Measurements from ENCODE around the gene ZNF91.
A peak's percentile ranks its signal among the peaks of the same experiment; 100 is the strongest.
"Not testable (repeated sequence)": the region's sequence is repeated elsewhere in the genome, so short reads cannot be mapped to it uniquely, and the experiment has no call there.

The ZNF91 gene

DNA sequence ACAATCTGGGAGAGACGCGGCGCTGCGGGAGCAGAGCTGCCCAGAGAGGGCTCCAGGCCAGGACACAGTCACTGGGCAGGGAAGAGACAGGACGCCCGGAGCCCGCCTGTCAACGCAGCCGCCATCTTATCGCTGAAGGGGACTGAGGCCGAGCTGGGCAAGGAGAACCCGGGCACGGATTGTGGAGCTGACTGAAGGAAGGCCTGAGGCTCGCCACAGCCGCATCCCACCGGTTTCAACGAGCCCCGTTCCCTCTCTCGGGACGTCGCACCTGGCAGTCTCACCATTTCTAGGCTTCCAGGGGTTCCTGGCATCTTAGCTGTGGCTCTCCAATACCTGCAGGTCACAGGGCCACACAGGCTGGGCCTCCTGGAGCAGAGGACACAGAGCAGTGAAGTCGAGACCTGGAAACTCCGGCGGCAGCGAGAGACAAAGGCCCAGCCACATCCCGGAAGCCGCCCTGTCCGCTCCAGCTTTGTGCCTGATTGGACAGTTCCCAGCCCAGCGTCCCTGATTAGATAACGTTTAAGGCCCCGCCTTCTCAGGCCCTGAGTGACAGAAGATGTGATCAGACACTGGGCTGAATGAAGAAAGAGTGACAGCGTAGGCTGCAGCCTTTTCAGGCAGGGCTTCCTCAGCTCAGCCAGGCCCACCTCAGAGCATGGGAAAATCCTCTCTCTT, at the start of gene ZNF91:
TSS of gene ZNF91 (minus strand) at position 431 of the 681 bp plus-strand sequence. CDS start at position 314, 117 bp downstream.
- DNase-seq (ENCODE audit: extremely low read depth in 1 of 2, low read depth in 1 of 2), result peak; percentile 77 to 80

DNA sequence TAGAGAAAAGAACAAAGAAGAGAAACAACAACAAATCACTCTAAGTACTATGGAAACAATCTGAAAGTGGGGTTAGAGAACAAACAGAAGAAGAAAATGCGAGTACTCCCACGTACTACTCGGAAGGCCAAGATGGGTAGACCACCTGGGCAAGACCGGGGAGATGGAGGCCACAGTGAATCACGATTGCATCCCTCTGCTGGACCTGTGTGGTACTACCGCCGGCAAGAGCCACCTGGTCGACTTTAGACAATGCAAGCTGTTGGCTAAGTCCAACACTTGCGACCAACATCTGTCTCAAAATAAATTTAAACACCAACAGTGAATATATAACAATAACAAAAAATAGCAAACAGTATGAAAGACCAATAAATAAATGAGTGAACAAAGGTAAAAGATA, 45.5 kb upstream of the ZNF91 start:
- DNase-seq (ENCODE audit: extremely low read depth in 1 of 2, low read depth in 1 of 2), result no peak

DNA sequence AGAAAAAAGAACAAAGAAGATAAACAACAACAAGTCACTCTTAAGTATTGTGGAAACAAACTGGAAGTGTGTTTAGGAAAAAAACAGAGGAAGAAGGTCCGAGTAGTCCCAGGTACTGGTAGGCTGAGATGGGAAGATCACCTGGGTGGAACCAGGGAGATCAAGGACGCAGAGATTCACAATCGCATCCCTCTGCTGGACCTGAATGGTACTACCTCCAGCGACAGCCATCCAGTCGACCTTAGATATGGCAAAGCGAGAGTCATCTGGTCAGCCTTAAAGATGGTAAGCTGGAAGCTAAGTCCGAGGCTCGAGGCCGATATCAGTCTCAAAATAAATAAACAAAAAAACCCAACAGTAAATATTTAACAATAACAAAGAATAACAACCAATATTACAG, 44.9 kb upstream of the ZNF91 start:
- no peak for DNase-seq (ENCODE audit: extremely low read depth in 1 of 2, low read depth in 1 of 2)

DNA sequence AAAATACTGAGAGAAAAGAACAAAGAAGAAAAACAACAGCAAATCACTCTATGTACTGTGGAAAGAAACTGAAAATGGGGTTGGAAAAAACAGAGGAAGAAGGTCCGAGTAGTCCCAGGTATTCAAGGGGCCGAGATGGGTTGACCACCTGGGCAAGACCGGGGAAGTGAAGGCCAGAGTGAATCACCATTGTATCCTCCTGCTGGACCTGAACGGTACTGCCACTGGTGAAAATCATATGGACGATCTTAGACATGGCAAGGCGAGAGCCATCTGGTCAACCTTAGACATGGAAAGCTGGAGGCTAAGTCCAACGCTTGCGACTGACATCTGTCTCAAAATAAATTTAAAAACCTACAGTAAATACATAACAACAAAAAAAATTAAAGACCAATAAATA, 44.4 kb upstream of the ZNF91 start:
- no peak for DNase-seq (ENCODE audit: extremely low read depth in 1 of 2, low read depth in 1 of 2)

DNA sequence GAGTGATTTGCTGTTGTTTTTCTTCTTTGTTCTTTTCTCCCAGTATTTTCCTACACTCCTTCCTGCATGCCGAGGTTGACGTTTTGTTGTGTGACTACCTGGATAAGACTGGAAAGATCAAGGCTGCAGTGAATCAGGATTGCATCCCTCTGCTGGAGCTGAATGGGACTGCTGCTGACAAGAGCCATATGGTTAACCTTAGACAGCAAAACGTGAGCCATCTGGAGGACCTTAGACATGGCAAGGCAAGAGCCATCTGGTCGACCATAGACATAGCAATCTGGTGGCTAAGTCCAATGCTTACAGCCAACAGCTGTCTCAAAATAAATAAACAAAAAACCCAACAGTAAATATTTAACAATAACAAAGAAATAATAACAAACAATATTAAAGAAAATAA, 42.6 kb upstream of the ZNF91 start:
- DNase-seq (ENCODE audit: extremely low read depth in 1 of 2, low read depth in 1 of 2), result no peak

DNA sequence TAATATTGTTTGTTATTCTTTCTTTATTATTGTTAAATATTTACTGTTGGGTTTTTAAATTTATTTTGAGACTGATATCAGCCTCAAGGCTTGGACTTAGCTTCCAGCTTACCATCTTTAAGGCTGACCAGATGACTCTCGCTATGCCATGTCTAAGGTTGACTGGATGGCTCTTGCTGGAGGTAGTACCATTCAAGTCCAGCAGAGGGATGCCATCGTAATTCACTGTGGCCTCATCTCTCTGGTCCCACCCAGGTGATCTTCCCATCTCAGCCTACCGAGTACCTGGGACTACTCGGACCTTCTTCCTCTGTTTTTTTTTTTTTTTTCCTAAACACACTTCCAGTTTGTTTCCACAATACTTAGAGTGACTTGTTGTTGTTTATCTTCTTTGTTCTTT, 41.7 kb upstream of the ZNF91 start:
- DNase-seq (ENCODE audit: extremely low read depth in 1 of 2, low read depth in 1 of 2), result no peak

DNA sequence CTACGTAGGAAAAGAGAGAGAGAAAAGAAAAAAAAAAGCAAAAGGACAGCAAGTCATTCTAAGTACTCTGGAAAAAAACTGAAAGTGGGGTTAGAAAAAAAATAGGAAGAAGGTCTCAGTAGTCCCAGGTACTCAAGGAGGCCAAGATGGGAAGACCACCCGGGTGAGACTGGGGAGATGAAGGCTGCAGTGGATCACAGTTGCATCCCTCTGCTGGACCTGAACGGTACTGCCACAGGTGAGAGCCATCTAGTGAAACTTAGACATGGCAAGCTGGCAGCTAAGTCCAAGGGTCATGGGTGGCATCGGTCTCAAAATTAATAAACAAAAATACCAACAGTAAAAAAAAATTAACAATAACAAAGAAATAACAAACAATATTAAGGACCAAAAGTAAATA, 41.0 kb upstream of the ZNF91 start:
- no peak for DNase-seq (ENCODE audit: extremely low read depth in 1 of 2, low read depth in 1 of 2)

DNA sequence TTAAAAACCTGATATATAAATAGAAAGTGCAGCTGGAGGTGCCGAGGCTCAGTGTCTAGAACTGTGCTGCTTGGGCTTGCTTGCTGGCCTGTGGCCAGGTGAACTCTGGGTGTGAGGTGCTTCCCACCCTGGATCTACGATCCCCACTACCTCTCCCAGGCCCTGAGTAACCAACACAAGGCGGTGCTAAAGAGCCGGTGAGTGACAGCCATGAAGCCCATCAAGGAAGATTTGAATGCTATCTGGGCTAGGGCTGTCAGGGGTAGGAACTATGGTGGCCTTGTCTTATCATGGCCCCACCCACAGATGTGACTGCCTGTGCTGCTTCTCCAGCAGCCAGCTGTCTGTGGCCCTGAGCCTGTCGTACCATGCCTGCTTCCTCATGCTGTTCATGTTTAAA, 25.6 kb upstream of the ZNF91 start:
- no peak for DNase-seq (ENCODE audit: extremely low read depth in 1 of 2, low read depth in 1 of 2)

DNA sequence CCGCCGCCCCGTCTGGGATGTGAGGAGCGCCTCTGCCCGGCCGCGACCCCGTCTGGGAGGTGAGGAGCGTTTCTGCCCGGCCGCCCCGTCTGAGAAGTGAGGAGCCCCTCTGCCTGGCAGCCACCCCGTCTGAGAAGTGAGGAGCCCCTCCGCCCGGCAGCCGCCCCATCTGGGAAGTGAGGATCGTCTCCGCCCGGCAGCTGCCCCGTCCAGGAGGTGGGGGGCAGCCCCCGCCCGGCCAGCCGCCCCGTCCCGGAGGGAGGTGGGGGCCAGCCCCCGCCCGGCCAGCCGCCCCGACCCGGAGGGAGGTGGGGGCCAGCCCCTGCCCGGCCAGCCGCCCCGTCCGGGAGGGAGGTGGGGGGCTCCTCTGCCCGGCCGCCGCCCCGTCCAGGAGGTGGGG, 24.0 kb upstream of the ZNF91 start:
- DNase-seq (ENCODE audit: extremely low read depth in 1 of 2, low read depth in 1 of 2), result not testable (repeated sequence)

DNA sequence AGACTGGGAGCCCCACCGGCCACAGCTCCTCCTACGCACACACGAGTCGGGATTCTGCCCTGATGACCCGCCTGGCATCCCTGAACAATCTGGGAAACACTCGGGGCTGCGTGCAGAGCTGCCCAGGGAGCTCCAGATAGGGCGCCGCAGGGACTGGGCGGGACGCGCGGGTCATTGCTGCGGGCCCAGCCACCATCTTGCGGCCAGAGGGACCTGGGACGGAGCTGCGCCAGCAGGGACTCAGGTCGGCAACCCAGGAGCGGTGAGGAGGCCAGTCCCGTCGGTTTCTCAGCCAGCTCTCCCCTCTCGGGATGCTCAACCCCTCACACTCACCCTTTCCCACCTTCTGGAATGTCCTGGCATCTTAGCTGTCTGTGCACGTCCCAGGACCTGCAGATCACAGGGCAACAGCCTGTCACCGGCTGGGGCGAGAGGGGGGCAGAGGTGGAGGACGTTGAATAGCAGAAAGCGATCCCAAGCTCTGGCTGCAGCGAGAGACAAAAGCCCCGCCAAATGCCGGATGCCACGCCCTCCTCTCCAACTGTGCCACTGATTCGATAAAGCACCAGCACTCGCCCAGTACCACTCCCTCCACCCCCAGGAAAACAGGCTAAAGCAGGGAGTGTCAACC, 20.4 kb upstream of the ZNF91 start:
- DNase-seq (ENCODE audit: extremely low read depth in 1 of 2, low read depth in 1 of 2), result no peak

DNA sequence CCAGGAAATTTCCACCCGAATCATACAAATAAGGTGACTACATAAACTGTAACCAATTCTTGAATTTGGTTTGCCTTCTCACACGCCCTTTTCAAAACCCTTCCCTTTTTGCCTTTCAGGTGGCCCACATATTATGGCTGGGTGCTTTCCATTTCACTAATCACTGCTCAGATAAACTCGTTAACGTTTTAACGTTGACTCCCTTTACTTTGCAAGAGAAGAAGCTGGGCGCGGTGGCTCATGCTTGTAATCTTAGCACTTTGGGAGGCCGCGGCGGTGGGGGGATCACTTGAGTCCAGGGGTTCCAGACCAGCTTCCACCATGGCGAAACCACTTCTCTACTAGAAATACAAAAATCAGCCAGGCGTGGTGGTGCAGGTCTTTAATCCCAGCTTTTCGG, 19.8 kb upstream of the ZNF91 start:
- DNase-seq (ENCODE audit: extremely low read depth in 1 of 2, low read depth in 1 of 2), result no peak

DNA sequence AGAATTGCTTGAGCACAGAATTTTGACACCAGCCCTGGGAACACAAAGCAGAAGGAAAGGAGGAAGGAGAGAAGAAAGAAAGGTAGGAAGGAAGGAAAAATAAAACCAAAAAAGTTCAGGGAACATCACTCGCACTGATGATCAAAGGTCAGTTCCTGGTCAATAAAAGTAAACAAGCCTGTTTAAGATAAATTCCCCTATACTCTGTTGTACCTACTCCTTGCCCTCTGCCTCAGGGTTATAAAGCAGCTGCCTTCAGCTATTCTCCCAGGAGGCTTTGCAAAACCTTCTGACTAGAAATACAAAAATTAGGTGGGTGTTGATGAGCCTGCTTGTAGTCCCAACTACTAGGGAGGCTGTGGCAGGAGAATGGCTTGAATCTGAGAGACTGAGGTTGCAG, 14.9 kb upstream of the ZNF91 start:
- DNase-seq (ENCODE audit: extremely low read depth in 1 of 2, low read depth in 1 of 2), result no peak

DNA sequence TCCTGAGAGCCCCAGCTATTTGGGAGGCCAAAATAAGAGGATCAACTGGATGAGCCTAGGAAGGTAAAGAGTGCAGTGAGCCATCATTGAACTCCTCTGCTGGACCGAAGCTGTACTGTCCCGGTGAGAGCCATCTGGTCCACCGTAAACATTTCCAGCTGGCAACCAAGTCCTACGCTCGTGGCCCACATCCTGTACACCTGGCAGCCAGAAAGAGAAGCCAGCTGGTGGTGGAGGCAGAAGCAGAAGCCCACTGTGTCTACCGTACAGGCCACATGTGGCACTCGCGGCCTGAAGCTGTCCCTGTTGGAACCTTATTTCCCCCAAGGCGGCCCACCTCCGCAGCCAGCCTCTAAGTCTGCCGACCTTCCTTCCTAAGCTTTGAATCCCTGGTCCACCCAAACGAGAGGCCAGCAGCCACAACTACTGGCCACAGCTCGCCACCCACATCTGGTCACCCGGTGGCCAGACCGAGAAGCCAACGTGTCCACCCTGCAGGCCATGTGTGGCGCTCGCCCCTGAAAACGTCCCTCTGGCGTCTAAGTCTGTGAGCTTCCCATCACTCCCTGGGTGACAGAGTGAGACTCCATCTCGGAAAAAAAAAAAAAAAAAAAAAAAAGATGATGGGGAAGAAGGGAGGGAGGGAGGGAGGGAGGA, 14.2 kb upstream of the ZNF91 start:
- no peak for DNase-seq (ENCODE audit: extremely low read depth in 1 of 2, low read depth in 1 of 2)

DNA sequence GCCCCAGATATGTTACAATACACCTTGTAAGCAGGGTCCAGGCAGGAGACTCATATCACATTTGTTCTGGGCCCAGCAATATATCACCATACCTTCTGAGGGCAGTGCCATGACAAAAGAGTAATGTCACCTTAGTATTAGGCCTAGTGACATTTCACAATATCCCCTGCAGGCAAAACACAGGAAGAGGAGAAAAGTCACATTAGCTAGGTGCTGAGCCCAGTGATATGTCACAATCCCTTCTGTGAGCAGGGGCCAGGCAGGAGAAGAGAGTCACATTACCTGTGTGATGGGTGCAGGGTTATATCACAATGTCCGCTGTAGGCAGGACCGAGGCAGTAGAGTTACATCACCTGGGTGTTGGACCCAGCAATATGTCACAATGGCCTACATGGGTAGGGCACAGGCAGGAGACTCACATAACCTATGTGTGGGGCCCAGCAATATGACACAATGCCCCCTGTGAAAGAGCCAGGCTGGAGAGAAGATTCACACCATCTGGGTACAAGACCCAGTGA, 12.4 kb upstream of the ZNF91 start:
- DNase-seq (ENCODE audit: extremely low read depth in 1 of 2, low read depth in 1 of 2), result no peak

DNA sequence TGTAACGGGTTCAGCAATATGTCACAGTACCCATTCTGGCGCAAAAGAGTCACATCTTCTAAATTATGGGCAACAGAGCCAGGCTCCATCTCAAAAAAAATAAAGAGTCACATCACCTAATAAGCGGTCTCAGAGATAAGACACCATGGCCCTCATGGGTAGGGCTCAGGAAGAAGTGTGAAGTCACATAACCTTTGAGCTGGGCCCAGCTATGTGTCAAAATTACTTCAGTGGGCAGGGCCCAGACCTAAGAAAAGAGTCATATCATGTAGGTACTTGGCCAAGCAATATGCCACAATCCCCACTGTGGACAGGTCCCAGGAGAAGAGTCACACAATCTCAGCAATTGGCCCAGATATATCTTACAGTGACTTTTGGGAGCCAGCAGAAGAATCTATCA, 11.4 kb upstream of the ZNF91 start:
- DNase-seq (ENCODE audit: extremely low read depth in 1 of 2, low read depth in 1 of 2), result no peak

DNA sequence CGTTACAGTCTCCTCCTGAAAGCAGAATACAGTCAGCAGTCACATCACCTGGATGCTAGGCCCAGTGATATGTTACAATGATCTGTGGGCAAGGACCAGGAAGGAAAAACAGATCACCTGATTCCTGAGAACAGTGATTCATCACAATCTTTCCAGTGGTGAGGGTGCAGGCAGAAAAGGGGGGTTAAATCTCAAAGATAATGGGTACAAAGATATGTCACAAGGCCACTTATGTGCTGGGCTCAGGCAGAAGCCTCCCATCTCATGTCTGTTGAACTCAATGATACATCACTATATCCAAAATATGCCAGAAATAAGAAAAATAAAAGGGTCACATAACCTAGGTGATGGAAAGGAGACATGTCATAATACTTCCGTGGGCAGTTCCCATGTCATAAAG, 10.8 kb upstream of the ZNF91 start:
- DNase-seq (ENCODE audit: extremely low read depth in 1 of 2, low read depth in 1 of 2), result no peak

DNA sequence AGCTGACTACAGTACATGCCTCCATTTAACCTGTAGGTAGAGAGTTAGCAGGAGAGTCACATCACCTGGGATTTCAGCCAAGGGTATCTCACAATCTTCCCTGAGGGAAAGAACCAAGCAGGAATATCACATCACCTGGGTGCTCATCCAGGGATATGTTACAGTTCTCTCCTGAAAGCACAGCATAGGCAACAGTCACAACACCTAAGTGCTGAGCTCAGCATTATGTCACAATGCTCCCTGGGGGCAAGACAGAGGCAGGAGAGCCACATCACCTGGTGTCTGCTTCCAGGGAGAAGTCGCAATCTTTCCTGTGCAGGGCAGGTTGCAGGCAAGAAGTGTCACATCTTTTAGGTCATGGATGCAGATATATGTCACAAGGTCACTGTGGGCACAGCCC, 9.4 kb upstream of the ZNF91 start:
- no peak for DNase-seq (ENCODE audit: extremely low read depth in 1 of 2, low read depth in 1 of 2)

DNA sequence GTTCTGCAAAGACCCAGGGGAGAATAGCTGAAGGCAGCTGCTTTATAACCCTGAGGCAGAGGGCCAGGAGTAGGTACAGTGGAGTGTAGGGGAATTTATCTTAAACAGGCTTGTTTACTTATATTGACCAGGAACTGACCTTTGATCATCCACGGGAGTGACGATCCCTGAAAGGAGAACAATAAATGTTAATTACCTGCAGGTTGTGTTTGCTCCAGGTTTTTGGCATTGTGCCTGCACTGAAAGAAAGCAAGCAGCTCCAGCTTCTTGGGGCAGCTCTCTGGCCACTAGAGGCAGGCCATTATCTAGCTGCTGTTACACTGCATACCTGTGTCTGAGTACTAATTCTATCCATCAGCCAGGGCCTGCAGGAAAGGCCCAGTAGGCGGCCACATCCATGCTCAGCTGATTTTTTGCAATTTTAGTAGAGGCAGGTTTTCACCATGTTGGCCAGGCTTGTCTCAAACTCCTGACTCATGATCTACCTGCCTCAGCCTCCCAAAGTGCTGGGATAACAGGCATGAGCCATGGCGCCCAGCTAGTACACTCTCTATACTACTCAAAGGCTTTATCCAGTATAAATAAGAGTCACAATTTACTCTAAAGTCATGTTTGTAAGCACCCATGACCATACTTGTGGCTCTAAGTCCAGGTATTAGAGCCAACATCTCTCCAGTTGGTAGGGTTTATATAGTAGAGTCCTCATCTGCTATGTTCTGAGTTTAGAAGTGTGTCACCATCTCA, 8.5 kb upstream of the ZNF91 start:
- DNase-seq (ENCODE audit: extremely low read depth in 1 of 2, low read depth in 1 of 2), result no peak

DNA sequence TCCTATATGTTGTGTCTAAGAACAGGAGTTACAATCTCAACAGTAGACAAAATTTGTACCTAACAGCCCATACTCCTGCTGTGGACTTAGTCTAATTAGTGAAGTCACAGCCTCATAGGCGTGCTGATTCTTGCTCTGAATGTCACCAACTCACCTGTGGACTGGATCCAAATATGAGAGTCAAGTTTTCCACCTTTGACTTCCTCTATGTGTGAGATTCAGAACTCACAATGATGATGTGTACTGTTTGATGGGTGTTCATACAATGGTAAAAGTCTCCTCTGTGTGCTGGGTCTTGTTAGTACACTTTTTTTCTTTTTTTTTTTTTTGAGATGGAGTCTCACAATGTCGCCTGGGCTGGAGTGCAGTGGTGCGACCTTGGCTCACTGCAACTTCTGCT, 7.8 kb upstream of the ZNF91 start:
- DNase-seq (ENCODE audit: extremely low read depth in 1 of 2, low read depth in 1 of 2), result no peak

DNA sequence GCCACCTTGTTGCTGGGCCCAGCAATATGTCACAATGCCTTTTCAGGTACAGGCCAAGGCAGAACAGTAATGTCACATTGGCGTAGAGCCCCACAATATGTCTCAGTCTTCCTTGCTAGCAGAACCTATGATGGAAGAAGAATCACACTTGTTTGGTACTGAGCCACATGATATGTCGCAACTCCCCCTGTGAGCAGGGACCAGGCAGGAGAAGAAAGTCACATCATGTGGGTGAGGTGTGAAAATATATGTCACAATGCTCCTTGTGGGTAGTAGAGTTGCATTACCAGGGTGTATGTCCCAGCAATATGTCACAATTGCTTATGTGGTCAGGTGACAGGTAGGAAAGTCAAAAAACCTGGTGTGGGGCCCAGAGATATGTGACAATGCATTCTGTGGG, 7.1 kb upstream of the ZNF91 start:
- no peak for DNase-seq (ENCODE audit: extremely low read depth in 1 of 2, low read depth in 1 of 2)

DNA sequence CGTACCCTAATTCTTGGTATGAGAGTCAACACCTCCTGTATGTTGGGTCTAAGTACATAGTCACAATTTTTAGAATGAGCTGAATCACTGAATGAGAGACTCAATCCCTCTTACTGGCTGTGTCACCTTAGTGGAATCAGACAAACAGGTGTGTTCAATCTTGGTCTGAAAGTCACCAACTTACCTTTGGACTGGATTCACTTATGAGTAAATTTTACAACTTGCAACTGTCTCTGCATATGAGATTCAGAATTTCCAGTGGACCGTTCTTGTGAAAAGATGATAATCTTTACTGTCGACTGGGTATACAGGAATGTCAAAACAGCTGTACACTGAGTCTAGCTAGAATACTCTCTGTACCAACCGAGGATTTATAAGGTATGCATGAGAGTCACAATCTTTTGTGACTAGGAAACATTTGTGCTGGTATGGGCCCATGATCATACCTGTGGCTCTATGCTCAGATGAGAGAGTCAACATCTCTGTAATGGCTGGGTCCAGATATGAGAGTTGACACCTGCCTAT, 5.9 kb upstream of the ZNF91 start:
- DNase-seq (ENCODE audit: extremely low read depth in 1 of 2, low read depth in 1 of 2), result no peak
